NCI-H2171 treated with DMSO at 0.1 percent for 48 hours (cell line): ENCODE results near the gene DOK6.
"Not testable (repeated sequence)": the region's sequence is repeated elsewhere in the genome, so short reads cannot be mapped to it uniquely, and the experiment has no call there.

Experiments
- DNase-seq: peaks from one replicate; lab custom pipeline; 2025; lab: John Stamatoyannopoulos, UW

DOK6 gene

DNA sequence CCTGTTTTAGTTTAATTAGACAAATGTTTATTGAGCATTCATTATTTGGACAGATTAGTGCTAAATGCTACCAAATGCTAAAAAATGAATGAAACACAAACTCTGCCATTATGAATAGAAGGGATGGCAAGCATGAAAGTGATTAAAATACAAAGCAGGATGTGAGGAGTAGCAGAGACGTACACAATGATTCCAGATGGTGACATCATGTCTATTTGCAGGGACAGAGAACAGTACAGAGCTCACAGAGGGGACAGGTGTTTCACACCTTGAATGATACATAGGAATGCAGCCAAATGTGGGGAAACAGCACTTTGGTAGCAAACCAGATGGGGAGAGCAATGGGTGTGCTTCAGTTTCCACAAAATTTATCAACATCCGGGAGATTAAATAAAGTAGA is 470.7 kb downstream of the DOK6 start:
- no peak for DNase-seq

DNA sequence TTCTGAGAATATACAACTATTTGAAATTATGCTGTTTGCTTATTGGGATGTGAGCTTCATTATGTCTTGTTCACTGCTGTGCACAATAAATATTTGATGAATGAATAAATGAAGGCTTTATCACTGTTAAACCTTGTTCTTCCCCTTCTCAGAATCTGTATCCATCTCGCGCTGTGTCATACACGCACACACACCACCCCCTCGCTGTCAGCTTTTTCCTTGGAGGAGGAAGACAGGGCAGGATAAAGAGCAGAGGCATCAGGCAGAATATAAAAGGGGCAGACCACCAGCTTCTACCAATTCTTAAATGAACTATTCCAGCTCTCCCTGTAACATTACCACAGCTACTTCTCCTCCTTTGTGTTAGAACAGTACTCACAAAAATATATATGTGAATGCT is 472.0 kb downstream of the DOK6 start:
- DNase-seq: no peak

DNA sequence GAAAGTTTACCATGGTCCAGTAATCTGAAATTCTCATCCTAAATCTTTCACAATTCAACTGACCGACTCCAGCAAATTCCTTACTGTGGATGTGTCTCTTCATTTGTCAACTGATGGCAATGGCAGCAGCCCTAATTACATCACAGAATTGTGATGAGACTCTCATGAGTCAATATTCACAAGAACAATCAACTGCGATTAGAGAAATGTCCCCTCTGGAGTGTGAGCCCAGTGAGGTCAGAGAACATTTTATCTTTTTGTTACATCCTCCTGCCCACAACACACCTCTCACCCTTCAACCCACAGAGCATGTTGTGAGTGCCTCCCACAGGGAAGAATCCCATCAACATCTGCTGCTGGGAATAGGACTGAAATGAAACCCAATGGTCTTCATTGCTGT is 473.4 kb downstream of the DOK6 start:
- no peak for DNase-seq

DNA sequence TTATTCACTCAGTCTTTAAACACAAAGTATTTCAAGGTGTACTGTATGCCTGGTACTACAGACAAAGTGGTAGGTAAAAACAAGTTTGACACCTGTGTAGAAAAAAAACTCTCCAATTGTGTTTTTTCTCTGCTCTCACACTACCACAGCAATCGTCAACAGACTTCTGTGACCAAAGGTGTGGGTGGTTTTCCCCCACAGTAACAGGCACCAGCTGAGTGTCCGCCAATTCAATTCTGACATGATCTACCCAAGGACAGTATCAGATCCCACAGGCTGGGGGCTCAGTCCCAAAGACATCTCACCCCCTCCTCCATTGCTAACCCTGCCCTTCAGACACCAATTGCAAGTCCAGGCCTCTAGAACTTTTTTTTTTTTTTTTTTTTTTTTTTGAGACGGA is 475.8 kb downstream of the DOK6 start:
- DNase-seq: no peak

DNA sequence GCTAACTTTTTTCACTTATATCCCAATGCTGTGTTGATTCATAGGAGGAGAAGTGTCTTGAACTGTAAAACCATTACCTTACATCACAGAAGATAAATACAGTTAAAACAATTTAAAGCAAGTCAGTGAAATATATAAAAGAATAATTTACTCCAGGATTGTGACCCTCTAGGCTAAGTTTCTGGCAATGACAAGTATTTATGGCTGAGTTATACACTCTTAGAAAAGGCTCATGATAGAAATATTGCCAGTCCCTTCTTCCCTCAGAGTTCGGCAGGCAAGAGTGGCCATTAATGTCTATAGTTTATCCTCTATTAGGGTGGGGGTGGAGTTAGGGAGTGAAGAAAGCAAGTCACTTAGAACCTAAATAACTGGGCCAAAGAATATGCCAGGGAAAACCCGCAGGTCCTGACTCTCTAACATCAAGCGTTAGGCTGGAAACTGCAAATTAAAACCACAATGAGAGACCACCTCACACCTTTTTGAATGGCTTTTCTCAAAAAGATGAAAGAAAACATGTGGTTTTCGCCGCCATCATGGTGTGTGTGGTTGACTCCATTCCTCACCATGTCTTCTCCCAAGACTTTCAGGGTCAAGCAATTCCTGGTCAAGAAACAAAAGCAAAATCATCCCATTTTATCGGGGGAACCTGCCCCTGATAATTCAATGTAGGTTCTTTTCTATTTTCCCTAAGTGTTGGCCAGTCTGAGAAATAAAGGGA is 477.7 kb downstream of the DOK6 start:
- no peak for DNase-seq

DNA sequence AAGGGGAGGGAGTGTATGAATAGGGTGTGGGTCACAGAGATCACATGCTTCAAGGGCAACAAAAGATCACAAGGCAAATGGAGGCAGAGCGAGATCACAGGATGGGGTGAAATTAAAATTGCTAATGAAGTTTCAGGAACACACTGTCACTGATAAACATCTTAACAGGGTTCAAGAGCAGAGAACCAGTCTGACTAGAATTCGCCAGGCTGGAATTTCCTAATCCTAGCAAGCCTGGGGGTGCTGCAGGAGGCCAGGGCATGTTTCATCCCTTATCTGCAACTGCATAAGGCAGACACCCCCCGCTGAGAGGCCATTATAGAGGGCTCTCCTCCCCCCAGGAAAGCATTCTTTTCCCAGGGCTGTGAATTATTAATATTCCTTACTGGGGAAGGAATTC is 478.4 kb downstream of the DOK6 start:
- not testable (repeated sequence) for DNase-seq

DNA sequence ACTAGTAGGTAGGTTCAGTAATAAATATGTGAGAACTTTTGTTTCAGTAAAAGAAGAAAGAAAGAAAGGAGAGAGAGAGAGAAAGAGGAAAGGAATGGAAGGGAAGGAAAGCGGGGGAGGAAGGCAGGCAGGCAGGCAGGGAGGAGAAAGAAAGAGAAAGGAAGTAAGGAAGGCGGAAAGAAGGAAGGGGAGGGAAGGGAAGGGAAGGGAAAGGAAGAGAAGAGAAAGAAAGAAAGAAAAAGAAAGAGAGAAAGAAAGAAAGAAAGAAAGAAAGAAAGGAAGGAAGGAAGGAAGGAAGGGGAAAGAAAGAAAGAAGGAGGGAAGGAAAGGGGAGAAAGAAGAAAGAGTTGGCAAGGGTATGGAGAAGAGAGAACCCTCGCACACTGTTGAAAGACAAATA is 479.4 kb downstream of the DOK6 start:
- DNase-seq: no peak

DNA sequence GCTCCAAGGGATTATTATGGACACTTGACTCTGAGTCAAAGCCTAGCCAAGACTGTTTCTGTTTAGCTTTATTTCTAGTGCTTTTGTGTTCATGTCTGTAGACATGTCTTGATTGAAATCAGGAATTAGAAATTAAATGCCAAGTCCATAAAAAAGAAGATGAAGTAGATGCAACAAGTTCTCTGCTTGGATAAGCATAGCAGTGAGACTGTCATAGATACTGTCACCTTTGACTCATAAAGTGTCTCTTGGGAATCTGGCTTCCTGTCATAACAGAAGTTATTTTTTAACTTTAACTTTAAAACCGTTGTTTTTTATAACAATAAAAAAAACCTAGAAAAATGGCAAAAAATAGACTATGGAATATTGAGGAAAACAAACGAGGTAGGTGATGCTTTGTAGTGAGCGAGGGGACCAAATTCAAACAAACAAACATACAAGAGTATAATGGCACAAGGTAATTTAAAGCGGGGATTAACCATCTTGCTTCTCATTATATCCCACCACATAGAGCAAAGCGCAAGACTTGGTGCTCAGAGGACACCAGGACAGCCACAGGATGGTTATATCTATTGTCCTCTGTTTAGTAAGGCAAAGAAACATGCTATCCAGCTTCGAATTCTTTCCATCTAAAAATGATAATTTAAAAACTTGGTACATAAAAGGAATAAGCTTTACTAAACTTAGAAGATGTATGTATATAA is 482.4 kb downstream of the DOK6 start:
- DNase-seq: no peak

DNA sequence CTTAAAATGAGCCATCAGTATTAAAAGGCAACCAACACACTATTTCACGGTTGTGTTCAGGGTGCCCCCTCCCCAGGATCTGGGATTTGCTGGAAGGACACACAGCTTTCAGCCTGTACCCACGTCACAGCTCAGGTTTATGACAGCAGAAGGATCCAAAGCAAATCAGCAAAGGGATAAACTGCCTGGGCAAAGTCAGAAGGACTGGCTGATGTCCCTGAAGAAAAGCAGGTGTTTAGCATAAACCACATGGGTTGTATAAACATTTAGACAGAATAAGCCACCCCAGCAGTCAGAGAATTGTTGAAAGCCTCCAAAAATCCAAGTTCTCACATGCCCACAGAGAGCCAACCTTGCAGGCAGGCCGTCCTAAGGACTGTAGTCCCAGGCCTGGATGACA is 483.1 kb downstream of the DOK6 start:
- no peak for DNase-seq

DNA sequence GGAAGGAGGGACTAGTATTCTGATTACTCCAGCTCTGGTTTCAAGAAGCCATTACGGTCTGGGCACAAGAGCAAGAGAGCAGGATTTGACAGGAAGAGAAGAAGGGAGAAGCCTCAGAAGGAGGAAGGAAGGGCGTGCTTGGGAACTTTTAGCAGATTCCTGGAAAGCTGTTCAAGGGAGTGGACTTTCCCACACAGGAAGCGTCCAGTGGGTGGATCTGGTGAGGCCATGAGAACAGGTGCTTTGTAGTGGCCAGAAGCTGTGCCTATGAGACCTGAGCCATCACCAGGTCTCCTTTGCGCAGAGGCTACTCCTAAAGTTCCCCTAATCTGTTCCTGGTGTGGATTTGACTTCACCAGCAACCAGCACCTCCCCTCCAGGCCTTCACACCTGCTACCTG is 484.7 kb downstream of the DOK6 start:
- no peak for DNase-seq

DNA sequence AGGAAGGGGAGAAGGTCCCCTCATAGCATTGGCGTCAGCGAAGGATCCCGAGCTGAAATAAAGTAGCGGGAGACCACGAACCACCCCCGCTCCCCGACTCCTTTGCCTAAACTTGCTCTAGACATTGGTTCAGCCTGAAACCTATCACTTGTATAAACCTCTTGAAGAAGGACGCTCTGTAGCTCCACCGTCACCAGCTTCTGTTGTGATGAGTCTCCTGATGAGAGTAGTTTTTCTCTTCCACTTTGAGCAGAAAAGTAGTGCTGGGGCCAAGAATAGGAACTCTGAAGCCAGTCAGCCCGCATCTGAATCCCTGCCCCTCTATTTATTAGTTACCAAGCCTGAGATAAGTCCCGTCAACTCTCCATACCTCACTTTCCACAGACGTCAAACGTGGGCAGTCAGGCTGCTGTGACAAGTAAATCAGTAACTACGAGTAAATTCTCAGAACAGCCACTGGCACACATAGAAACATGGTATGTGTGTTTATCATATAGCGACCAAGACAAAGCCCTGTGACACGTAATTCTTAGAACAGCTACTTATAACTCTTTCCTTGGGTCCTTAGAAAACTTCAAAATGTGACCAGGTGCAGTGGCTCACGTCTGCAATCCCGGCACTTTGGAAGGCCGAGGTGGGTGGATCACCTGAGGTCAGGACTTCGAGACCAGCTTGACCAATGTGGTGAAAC is 485.3 kb downstream of the DOK6 start:
- no peak for DNase-seq

DNA sequence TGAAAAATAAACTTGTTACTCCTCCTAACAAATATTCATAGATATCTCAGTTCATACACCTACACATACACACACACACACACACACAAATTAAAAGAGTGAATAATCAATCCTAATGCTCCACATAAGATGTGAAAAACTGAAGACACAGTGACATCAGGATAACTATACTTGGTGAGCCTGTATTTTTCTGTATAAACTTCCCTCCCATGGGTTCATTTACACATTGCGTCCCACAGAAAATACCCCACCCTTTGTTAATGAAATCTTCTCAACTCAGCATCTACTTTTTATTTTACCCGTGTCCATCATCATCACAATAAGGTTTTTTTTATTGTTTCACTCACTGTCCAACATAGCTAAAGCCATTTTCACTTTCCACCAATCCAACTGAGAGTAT is 486.6 kb downstream of the DOK6 start:
- DNase-seq: no peak

DNA sequence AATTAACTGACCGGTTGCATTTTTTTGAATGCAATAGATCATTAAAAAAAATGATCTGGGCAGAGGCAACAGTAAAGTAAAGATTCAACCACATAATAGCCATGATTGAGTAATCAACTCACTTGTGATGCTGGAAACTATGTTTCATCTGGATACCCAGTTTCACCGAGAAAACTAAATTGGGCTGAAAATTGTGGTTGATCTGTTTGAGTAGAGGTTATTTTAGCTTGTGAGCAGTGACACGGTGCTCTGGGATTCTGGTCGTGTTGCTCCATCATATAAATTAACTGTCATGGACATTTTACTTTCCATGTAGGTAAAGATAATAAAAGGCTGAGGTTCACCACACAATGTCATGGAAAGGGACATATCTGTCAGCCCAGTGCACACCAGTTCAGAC is 488.3 kb downstream of the DOK6 start:
- no peak for DNase-seq

DNA sequence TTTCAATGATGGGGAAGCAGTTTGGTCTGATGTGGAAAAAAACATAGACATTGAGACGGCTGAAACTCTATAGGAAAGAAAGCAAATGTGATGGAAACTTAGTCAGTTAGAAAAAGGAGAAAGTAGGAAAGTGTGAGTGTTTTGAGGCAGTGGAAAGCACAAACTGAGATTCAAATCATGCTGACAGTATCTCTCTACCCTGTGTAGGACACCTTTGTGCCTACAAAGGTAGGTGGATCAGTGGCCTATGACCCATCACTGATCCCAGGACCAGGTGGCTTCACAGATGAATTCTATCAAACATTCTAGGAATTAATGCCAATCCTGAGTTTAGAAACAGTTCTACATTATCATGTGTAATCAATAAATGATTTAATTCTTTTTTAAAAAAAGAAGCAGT is 489.9 kb downstream of the DOK6 start:
- no peak for DNase-seq

DNA sequence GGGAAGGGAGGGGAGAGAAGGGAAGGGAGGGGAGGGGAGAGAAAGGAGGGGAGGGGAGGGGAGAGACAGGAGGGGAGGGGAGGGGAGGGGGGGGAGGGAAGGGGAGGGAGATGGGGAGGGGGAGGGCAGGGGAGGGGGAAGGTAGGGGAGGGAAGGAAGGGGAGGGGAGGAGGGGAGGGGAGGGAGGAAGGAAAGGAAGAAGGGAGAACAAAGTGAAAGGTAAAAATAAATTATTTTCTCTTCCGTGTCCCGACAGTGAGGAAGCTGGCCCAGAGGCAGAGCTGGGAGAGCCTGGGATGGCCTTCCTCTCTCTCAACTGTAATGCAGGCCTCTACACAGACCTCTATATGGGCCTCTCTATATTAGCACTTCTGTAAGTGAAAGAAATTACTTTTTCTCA is 493.8 kb downstream of the DOK6 start:
- DNase-seq: no peak

DNA sequence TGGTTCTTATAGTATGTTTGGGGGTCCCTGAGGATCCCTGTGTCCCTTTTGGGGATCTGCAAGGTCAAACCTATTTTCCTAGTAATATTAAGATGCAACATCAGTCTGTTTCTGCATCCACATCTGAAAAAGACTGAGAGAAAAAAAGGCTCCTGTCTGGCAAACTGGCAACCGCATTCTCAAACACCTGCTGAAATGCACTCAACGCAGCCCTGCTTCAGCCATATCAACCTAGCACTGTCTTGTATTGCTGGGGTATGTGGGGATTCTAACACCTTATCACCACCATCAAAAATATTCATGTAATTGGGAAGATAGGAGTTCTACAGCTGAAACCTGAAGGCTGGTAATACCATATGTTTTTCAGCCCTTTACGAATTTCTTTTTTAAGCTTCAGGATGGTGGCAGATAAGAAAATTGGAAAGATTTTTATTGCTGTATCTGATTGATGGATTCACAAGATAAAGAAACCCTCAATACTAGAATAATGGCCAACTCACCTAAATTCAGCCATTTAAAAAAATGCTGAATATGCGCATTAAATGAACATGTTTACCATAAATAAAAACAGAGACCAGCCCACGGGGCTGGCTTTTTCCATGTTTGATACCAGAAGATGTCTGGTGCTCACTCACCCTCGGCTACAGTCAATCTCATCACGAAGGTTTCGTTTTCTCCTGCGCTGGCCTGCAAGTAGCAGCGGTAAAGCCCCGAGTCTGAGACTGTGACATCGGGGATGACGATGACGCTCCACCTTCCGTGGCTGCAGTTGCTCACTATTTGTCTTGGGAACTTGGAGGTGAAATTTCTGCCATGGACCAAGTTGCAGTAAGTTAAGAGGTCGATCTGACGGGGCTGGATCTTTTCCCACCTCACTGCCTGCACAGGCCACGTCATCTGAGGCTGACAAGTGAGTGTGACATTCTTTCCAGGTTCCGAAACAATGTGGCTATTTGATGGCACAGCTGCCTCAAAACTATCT is 494.7 kb downstream of the DOK6 start:
- no peak for DNase-seq

DNA sequence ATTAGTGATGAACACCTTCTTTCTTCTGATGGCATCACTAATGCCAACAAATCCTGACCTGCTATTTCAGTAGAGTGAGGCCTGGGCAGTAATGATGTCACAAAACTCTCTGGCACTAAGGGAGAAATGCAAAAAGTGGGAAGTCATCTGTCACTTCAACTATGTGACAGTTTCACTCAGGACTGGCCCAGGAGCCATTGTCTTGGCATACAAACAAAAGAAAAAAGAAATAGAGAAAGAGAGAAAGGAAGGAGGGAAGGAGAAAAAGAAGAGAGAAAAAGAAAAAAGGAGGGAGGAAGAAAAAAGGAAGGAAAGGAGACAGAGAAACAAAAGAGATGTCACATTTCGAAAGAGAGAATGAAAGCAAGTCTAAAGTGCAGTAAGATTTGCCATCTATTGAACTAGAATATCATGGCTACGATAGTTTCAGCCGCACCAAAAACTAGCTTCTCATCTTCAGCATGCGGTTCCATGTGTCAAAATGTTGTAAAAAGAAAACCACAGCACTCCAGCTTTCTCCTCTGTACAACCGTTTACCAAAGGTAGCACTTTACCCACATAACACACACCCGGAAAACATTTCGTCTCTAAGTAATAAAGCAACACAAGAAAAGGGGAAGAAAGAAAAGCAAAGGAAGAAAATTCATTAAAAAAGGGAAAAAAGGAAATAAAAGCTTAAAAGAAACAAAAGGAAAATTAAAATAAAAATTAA is 496.9 kb downstream of the DOK6 start:
- no peak for DNase-seq

DNA sequence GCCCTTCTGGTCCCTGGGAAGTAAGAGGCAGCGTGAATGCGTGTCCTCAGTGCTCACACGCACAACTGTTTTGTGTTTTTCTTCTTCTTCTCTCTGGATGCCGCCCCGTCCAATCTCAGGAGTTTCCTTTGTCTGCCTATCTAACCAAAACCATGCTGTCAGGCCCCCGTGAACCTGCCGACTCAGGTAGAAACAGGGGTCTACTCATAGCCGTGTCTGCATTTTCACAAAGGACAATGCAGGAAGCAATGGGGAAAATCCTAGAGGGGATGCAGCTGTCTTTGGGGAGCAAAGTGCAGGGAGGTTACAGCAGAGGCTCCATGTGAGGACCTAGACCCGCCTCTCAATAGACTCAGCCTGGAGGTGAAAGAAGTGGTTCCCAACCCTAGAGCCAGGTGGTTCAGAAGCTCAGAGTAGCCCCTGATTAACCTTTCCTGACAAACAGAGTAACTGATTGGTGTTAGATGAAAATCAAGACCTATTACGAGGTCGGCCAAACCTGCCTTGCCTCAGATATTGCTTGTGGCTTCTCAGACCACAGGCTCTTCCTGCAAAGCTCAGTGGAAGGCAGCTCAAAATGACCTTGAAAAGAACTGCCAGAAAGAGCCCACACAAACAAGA is 497.7 kb downstream of the DOK6 start:
- no peak for DNase-seq
